Lower leg skin (tissue), 4 donors: ENCODE data around the gene DNAH1. TPM values are rescaled to one million over a fixed set of nuclear protein-coding genes. Genes with fewer than 3 reads are reported as not detected.

Experiments used
- DNase-seq, 2 donors: peaks; one replicate each; pipeline ENCODE4 v3.0.0-alpha.2; 2019; ENCODE audit warnings: low spot score in 2 of 2
- H3K4me3 ChIP-seq: fragments of 200-600 bp; sonication (generic); 2 replicates; pipeline ENCODE4 v1.5.1; 2017; ENCODE audit warnings: mild to moderate bottlenecking, low read depth; ENCODE audit not compliant: poor library complexity, severe bottlenecking
- CTCF ChIP-seq, 3 donors: fragments of 450-650 bp; IDR thresholded peaks; one replicate each; pipeline ENCODE4 v1.5.1; 2016; ENCODE audit warnings: antibody characterized with exemption in 3 of 3, mild to moderate bottlenecking in 3 of 3, moderate library complexity in 2 of 3
- POLR2A ChIP-seq, 2 donors: fragments of 450-650 bp; IDR thresholded peaks; one replicate each; pipeline ENCODE4 v1.6.1; 2016 to 2017; ENCODE audit warnings: antibody characterized with exemption in 2 of 2, mild to moderate bottlenecking in 1 of 2, moderate library complexity in 1 of 2
- WGBS, 2 donors: methylation state at CpG; one replicate each; pipeline ENCODE4 v1.1.5; 2018; 5-methylcytosine and 5-hydroxymethylcytosine counted together
- intact Hi-C: fragments of 100-400 bp; cut with DNase I; formaldehyde crosslinking; loops from one replicate; pipeline ENCODE4 v1.15.0; 2023; ENCODE audit warnings: low total_unique reads
- total RNA-seq, 4 donors: library from RNA; depleted of rRNA; stranded (reverse); fragments of >200 nt; gene quantifications; one replicate each; pipeline ENCODE4 v1.1.0, GENCODE V29; 2016

DNAH1 gene
- total RNA-seq, 4 donors from 2014 or later, result 2.0 to 5.9 (median 5.0) TPM

- TF ChIP-seq POLR2A (IDR thresholded peaks at IDR 0.05) (no peak), CTCF (IDR thresholded peaks at IDR 0.05) (no peak)
- no peak overlapping the region for H3K4me3 ChIP-seq
- WGBS, 2 donors, result 45 to 59% methylated on average over 3 of the region's 3 CpGs
- intact Hi-C loops, result no loop called here
- DNase-seq, result peak in 1 of 2 donors; percentile 53
Measured at GRCh38 chr3:52429031-52429430, 112.9 kb downstream of the DNAH1 start.

- TF ChIP-seq CTCF (IDR thresholded peaks at IDR 0.05), result no peak
- TF ChIP-seq POLR2A (IDR thresholded peaks at IDR 0.05), result no peak
- DNase-seq, result peak in 1 of 2 donors; percentile 74
- 80 to 89% methylated on average over 7 of the region's 7 CpGs for WGBS, 2 donors
- no peak overlapping the region for H3K4me3 ChIP-seq
- intact Hi-C loops, result no loop called here
Measured at GRCh38 chr3:52429779-52430415, 113.8 kb downstream of the DNAH1 start.

GRCh38 chr3:52430416-52430810 is 114.3 kb downstream of the DNAH1 start:
- intact Hi-C loops, result no loop called here
- WGBS, 2 donors, result 84 to 89% methylated on average over 9 of the region's 9 CpGs
- DNase-seq, result peak in 1 of 2 donors; percentile 76
- no peak overlapping the region for H3K4me3 ChIP-seq
- TF ChIP-seq CTCF (IDR thresholded peaks at IDR 0.05) (no peak), POLR2A (IDR thresholded peaks at IDR 0.05) (no peak)

- no peak overlapping the region for H3K4me3 ChIP-seq
- DNase-seq, result peak in 1 of 2 donors; percentile 69
- TF ChIP-seq POLR2A (IDR thresholded peaks at IDR 0.05) (no peak), CTCF (IDR thresholded peaks at IDR 0.05) (no peak)
- intact Hi-C loops, result no loop called here
- WGBS, 2 donors, result 71 to 75% methylated on average over 10 of the region's 10 CpGs
Measured at GRCh38 chr3:52431459-52432223, 115.5 kb downstream of the DNAH1 start.

- peak in 1 of 2 donors; percentile 81 for DNase-seq
- intact Hi-C loops, result no loop called here
Measured at GRCh38 chr3:52432225-52432624, 116.1 kb downstream of the DNAH1 start.

More at GRCh38 chr3:52432225-52432624, 116.1 kb downstream of the DNAH1 start:
- H3K4me3 ChIP-seq, result no peak overlapping the region
- 79 to 80% methylated on average over 6 of the region's 6 CpGs for WGBS, 2 donors
- TF ChIP-seq CTCF (IDR thresholded peaks at IDR 0.05), result no peak
- no peak for TF ChIP-seq POLR2A (IDR thresholded peaks at IDR 0.05)
